ENCODE results near the gene ALKBH5.

ALKBH5 gene

DNA sequence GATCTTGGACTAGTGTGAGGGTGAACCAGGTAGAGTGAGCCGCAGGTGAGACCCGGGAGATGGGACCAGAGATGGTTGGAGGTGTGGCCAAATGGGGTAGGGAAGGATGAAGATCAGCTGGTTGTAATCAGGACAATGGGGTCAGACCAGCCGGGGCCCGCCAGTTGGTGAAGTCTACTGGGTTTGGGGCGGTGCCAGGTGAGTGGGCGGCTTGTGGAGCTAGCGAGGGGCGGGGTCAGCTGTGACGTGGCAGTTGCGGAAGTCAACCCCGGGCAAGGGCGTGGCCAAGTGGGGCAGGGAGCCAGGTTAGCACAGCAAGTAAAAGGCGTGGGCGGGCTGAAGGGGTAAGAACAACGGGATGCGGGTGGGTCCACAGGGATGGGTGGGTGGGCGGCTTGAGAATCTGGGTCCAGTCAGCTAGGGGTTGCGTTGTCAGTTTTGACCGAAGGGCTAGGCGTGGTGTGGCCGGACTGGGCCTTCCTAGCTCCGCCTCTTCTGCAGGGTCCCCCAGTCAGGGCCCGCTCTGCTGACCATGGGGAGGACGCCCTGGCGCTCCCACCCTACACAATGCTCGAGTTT lies 25.5 kb upstream of the ALKBH5 start:
- peak; percentile 37 to 39 for DNase-seq (ENCODE audit: low read depth in 2 of 2)

DNA sequence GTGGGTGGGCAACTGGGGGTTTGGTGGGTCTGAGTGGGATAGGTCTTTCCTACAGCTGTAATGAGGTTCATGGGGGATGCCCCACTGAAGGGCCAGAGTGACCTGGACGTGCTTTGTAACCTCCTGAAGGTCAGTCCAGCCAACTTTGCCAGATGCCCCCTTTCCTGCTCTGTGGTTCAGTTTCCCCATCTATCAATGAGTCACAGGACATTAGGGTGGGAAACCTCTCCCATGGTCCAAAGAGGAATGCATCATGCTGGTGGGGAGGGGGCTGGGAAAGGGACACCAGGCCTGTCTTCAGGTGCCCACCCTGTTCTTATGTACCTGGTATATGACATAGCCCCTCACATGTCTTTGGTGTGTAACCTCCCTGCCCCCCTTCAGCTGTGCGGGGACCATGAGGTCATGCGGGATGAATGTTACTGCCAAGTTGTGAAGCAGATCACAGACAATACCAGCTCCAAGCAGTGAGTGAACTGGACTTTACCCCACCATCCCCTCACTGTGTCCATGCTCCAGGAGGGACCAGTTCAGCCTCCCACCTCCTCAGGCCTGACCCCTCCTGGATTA lies 24.0 kb upstream of the ALKBH5 start:
- DNase-seq (ENCODE audit: low read depth in 2 of 2), result no peak

DNA sequence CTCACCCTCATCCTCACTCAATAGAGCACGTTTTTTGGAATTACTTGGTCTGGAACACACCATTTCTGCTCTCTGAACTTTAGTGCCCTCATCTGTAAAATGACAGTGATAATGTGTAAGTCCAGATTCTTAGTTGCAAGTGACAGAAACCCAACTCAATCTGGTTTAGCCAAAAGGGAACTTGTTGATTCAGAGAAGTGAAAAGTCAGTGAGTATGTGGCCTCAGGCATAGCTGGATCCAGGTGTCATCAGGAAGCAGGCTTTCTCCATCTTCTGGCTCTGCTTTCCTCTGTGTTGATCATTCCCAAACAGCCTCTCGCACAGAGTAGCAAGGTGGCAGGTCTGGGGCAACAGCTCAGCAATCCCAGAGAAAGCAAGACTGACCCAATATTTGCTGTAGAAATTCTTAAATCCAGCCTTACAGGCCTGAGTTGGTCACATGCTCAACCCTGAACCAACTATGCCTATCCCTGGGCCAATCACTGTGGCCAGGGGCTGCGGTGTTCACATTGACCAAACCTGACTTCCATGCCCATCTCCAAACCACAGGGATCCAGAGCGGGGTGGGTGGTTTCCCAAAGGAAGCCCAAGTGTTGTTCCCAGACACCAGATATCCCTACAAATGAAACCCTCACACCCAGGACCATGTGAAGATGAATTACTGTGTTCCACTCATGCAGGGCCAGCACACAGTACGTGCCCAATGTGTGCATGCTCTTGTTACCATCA lies 23.3 kb upstream of the ALKBH5 start:
- no peak for DNase-seq (ENCODE audit: low read depth in 2 of 2)

DNA sequence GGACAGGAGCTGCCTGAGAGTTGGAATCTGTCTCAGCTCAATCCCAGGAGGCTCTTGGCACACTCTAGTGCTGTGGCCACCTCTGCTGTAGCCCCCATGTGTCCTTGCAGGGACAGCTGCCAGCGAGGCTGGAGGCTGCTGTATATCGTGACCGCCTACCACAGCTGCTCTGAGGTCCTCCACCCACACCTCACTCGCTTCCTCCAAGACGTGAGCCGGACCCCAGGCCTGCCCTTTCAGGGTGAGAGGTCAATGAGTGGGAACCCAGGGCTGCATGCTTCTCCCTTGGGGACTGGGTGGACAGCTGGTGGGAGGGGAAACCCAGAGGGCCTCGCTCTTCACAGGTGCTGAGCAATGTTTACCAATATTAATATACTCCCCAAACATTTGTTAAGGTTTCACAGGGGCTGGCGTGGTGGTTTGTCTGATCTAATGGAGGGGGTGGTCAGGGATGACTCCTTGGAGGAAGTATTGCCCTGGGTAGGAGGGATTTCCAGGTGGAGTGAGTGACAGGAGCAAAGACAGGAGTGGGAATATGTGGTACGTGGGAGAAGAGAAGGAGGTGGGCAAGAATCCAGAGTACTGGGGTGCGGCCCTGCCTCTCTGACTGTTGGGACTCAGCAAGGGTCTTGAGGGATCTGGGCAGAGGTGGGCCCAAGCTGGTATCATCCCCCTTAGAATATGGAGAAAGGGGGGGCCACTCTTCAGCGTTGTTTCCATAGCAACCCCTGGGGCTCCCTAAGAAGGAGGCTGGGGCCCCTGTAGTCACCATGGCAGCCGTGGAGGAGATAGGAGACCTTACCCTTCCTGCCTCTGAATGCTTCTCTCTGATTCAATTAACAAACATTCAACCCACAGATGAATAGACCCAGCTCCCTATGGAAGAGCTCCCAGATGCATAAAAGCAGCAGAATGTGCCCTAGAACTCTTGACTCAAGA lies 22.2 kb upstream of the ALKBH5 start:
- DNase-seq (ENCODE audit: low read depth in 2 of 2), result no peak

DNA sequence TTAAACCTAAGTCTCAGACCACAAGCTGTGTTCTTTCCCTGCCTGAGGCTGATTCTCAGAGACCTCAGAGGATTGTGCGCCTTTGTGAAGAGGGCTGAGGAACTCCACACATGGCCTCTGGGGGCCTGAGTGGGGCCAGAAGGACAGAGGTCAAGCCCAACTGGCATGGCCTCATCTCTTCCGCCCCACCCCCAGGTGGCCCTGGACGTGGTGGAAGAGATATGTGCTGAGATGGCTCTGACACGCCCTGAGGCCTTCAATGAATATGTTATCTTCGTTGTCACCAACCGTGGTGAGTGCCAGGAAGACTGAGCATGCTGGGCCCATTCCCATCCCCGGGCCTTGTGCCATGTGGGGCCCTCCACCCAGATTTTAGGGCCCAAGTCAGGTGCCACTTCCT lies 20.1 kb upstream of the ALKBH5 start:
- no peak for DNase-seq (ENCODE audit: low read depth in 2 of 2)

DNA sequence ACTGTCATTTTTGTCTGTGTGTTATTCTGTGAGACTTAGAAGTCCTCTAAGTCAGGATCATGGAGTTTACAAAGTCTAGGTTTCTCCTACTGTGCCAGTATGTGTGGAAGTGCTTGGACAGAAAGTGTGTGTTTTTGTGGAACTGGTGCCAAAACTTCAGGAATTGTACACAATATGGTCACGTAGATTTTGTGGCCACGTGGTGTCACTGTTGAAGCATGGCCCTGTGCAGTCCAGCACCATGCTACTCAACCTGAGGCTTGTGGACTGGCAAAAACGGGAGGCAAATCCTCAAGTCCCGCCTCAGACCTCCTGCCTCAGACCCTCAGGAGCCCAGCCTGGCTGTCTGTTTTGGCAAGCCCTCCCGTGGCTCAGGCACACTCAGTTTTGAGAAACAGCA lies 16.7 kb upstream of the ALKBH5 start:
- DNase-seq (ENCODE audit: low read depth in 2 of 2), result no peak

DNA sequence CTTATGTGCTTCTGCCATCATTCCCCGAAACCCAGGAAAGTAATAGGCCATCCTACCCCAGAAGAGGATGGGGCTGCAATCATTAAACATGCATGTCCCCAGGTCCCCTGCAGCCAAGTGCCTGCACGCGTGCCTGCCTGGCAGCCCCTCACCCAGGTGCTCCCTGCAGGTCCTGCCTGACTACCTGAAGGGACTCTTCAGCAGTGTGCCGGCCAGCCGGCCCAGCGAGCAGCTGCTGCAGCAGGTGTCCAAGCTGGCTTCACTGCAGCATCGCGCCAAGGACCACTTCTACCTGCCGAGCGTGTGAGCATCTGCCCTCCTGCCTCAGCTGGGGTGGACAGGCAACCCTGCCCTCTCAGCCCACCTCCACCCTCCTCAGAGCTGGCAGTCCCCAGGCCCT lies 16.2 kb upstream of the ALKBH5 start:
- no peak for DNase-seq (ENCODE audit: low read depth in 2 of 2)

DNA sequence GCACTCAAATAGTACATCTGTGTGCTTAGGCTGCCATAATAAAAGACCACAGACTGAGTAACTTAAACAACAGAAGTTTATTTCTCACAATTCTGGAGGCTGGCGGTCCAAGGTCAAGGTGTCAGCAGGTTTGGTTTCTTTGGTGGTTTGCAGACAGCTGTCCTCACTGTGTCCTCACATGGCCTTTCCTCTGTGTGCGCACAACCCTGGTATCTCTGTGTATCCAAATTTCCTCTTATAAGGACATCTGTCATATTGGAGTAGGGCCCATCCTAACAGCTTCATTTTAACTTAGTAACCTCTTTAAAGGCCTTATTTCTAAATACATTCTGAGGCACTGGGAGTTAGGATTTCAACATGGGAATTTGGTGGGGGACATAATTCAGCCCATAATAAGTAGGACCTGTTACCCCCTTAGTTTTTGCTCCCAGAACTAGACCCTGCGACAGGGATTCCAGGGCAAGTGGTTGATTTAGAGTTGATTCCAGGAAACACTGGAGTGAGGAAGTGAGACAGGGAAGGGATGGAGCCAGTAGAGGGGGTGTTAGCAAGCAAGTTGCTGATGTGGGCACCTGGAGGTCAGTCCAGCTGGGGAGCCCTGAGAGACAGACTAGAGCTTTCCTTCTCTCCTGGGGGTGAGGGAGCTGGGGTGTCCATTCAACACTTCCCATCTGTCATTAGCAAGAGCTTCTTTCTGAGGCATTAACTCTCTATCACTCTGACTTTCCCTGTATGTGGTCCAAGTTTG lies 10.9 kb upstream of the ALKBH5 start:
- DNase-seq (ENCODE audit: low read depth in 2 of 2), result no peak

DNA sequence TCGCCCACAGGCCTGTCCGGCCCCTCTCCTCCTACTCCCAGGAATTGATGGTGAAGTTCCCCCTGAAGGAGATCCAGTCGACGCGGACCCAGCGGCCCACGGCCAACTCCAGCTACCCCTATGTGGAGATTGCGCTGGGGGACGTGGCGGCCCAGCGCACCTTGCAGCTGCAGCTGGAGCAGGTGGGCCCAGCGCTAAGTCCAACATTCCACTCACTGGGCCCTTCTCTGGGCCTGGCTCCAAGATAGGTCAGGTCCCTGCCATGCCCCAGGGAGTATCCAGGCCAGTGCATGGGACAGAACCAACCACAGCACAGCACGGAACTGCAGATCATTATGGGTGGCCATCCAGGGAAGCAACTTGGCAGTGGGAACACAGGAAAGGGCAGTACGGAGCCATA lies 9.9 kb upstream of the ALKBH5 start:
- DNase-seq (ENCODE audit: low read depth in 2 of 2), result no peak

DNA sequence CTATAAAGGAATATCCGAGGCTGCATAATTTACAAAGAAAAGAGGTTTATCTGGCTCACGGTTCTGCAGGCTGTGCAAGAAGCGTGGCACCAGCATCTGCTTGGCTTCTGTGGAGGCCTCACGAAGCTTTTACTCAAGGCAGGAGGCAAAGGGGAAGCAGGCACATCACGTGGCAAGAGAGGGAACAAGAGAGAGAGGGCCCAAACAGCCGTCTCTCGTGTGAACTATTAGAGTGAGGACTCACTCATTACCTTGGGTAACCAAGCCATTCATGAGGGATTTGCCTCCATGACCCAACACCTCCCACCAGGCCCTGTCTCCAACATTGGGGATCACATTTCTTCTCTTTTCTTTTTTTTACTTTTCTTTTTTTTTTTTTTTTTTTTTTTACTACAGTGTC lies 7.5 kb upstream of the ALKBH5 start:
- no peak for DNase-seq (ENCODE audit: low read depth in 2 of 2)

DNA sequence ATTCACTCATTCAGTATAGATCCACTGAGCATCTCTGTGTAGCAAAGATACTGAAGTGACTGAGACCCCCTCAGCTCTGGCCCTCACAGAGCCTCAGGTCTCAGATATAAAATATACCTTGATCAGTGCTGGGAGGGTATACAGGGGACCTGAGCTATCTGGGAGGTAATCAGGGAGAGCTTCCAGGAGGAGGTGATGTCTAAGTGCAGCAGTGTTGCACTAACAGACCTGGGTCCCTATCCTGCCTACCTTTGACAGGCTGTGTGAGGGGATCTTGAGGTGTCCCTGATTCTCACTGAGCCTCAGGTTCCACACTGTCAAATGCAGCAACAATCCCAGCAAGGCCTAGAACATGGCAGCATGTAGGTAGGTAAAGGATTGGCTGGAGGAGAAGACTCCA lies 6.5 kb upstream of the ALKBH5 start:
- DNase-seq (ENCODE audit: low read depth in 2 of 2), result no peak

DNA sequence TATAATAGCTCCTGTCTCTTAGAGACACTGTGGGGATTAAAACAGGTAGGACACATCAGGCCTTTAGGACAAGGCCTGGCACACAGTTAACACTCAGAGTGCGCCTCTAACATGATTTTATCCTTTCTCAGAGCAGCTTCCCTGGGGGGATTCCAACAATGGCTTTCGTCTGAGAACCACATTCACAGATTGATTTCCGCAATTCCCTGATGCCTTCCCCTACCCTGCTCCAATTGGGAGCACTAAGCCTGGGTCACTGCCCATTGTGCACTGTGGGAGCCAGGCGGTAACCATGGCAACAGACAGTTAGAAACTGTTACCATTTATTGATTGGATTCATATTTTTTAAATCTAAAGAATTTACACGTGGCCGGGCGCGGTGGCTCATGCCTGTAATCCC lies 5.9 kb upstream of the ALKBH5 start:
- DNase-seq (ENCODE audit: low read depth in 2 of 2), result no peak

DNA sequence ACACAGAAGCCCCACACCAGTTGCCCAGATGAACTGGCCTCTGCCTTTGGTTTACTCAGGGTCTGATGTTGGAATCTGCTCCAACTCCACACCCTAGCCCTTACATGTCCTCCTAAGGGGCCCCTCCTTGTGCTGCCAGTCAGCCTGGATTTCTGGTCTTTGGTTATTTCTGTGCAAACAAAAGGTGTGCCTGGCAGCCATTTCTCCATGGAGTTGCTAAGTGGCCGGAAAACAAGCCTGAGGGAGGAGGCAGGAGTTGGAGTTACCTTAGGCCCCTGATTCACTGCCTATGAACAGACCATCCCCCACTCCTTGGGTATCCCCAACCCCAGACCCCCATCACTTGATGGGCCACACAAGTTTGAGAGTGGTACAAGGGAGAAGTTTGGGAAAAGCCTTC lies 4.4 kb upstream of the ALKBH5 start:
- DNase-seq (ENCODE audit: low read depth in 2 of 2), result no peak

DNA sequence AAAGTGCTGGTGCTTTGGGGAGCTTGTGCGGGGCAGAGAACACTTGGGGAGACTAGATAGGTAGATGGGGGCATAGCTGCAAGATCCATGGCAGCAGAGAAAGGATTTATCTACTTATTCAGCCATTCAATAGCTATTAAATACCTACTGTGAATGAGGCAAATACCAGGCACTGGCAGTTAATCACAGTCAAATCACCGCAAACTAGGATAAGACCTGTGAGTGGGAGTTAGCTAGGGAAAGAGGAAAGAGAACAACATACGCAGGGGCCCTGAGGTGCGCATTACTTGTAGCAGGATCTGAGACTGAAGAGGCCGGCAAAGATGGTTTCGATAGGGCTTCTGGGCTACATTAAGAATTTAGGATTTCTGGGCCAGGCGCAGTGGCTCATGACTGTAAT lies 3.8 kb upstream of the ALKBH5 start:
- no peak for DNase-seq (ENCODE audit: low read depth in 2 of 2)

DNA sequence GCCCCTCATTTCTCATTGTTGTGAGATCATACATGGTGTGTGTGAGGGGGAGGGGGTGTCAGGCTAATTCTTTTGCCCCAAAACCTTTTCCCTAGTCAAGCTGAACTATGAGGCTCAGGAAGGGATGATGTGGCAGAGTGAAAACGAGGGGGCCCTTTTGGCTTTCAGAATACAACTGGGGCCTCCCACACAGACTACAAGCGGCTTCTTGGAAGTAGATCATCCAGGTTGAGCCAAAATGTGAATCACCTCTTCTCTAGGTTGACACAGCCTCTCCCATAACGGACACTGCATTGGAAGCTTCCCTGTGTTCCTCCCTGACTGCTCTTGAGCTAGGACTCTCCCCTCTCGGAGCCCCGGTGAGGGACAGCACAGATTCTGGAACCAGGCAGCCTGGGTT lies 2.3 kb upstream of the ALKBH5 start:
- no peak for DNase-seq (ENCODE audit: low read depth in 2 of 2)

DNA sequence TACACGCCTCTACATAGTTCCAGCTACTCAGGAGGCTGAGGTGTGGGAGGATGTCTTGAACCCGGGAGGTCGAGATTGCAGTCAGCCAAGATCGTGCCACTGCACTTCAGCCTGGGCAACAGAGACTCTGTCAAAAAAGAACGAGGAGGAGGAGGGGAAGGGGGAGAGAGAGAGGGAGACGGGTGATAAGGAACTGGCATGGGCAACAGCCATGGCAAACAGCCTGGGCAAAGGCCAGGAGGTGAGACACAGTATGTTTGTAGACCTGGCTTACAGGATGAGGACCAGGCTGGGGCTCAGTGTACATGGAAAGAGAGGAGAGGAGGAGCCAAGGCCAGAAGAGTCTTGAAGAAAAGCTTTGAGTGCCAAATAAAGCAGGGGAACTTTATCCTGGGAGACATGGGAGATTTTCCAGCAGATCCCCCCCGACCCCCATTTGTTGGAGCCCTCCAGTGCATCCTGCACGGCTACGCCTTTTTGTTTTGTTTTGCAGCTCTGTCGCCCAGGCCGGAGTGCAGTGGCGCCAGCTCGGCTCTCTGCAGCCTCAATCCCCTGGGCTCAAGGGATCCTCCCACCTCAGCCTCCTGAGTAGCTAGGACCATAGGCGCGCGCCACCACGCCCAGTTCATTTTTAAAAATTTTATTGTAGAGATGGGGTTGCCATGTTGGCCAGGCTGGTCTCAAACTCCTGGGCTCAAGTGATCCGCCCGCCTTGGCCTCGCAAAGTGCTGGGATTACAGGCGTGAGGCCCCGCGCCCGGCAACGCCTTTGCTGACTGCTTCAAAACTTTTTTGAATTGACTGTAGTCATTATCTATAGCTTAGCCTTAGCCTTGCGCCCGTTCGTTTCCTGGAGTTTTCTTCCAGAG lies 1.3 kb upstream of the ALKBH5 start:
- DNase-seq (ENCODE audit: low read depth in 2 of 2), result no peak

DNA sequence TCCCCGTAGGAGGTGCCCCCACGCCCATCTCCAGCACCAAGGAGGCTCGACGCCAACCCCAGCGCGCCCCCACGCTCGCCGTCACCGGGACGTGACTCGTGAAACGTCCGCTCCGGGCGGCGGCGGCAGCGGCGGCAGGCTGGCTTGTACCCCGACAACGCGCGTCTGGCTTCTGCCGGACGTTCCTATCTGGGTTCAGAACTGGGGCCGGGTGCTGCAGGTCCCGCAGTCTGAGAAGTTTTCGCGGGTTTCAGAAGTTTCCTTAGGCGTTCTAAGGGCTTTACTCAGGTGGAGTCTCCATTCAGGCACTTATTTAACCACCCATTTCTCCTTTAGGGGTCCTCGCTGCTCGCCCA lies 672 bp upstream of the ALKBH5 start:
- DNase-seq (ENCODE audit: low read depth in 2 of 2), result peak; percentile 74 to 78

DNA sequence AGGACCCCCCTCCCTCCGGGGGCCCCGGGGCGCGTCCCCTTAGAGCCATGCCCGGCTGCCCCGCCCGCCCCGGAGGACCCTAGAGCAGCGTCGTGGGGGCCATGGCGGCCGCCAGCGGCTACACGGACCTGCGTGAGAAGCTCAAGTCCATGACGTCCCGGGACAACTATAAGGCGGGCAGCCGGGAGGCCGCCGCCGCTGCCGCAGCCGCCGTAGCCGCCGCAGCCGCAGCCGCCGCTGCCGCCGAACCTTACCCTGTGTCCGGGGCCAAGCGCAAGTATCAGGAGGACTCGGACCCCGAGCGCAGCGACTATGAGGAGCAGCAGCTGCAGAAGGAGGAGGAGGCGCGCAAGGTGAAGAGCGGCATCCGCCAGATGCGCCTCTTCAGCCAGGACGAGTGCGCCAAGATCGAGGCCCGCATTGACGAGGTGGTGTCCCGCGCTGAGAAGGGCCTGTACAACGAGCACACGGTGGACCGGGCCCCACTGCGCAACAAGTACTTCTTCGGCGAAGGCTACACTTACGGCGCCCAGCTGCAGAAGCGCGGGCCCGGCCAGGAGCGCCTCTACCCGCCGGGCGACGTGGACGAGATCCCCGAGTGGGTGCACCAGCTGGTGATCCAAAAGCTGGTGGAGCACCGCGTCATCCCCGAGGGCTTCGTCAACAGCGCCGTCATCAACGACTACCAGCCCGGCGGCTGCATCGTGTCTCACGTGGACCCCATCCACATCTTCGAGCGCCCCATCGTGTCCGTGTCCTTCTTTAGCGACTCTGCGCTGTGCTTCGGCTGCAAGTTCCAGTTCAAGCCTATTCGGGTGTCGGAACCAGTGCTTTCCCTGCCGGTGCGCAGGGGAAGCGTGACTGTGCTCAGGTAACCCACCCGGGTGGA lies 759 bp downstream of the ALKBH5 start:
- no peak for DNase-seq (ENCODE audit: low read depth in 2 of 2)

DNA sequence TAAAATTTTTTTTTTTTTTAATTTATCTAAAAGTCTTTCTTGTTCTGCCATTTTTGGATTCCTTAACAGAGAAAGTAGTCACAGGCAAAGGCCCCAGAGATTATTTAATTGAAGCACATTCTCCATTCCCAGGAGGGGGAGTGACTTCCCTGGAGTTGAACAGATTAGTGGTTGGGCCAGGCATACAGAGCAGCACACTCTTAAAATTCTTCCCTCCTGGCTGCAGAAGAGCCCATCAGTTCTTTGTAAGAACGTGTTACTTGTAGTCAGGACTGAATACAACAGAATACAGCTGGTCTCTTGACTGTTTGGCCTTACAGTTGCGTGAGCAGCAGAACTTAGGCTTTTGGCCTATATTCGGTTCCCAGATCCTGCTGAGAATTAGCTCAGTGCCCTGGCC lies 1.8 kb downstream of the ALKBH5 start:
- DNase-seq (ENCODE audit: low read depth in 2 of 2), result no peak

Data from fibroblast of skin of left quadriceps (primary cell).